ENCODE measurements around the gene SS18L1.
A peak's percentile ranks its signal among the peaks of the same experiment; 100 is the strongest.
"Not testable (repeated sequence)": the region's sequence is repeated elsewhere in the genome, so short reads cannot be mapped to it uniquely, and the experiment has no call there.

The SS18L1 gene, protein sequence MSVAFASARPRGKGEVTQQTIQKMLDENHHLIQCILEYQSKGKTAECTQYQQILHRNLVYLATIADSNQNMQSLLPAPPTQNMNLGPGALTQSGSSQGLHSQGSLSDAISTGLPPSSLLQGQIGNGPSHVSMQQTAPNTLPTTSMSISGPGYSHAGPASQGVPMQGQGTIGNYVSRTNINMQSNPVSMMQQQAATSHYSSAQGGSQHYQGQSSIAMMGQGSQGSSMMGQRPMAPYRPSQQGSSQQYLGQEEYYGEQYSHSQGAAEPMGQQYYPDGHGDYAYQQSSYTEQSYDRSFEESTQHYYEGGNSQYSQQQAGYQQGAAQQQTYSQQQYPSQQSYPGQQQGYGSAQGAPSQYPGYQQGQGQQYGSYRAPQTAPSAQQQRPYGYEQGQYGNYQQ

DNA sequence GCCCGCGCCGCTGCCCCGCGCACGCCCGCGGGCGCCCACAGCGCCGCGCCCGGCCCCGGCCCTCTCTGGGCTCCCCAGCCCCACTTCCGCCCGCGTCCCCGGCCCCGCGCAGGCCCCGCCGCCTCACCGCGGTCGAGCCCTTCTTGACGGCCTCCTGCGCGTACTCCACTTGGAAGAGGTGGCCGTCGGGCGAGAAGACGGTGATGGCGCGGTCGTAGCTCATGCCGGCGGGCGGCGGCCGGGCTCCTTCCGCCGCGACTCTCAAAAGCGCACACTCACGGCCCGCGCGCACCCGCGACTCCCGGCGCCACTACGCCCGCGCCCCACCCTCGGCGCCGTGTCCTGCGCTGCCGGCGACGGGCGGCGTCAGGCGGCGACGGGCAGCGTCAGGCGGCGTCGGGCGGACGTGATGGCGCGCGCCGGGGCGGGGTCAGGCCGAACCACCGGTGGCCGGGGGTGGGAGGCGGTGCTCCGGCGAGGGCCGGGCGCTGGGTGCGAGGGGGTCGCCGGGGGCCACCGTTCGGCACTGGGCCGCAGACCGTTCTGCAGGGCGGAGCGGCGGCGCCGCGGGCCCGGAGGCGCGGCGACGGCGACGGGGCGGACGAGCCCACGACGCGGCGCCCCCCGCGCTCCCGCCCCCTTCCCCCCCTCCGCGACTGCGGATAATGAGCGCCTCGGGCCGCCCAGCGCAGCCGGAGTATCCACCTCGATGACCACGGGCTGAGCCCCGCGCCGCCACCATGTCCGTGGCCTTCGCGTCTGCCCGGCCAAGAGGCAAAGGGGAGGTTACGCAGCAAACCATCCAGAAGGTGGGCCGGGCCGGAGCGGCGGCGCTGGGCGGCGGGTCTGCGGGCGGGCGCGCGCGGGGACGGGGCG, at the start of gene SS18L1, which contains the start of gene PSMA7:
TSS of gene SS18L1 (plus strand) at position 689 of the 876 bp plus-strand sequence. CDS start at position 741, 52 bp downstream.
TSS of gene PSMA7 (minus strand) at position 314 of the 876 bp plus-strand sequence. CDS start at position 223, 91 bp downstream.
- peak; percentile 86 to 87 for DNase-seq

DNA sequence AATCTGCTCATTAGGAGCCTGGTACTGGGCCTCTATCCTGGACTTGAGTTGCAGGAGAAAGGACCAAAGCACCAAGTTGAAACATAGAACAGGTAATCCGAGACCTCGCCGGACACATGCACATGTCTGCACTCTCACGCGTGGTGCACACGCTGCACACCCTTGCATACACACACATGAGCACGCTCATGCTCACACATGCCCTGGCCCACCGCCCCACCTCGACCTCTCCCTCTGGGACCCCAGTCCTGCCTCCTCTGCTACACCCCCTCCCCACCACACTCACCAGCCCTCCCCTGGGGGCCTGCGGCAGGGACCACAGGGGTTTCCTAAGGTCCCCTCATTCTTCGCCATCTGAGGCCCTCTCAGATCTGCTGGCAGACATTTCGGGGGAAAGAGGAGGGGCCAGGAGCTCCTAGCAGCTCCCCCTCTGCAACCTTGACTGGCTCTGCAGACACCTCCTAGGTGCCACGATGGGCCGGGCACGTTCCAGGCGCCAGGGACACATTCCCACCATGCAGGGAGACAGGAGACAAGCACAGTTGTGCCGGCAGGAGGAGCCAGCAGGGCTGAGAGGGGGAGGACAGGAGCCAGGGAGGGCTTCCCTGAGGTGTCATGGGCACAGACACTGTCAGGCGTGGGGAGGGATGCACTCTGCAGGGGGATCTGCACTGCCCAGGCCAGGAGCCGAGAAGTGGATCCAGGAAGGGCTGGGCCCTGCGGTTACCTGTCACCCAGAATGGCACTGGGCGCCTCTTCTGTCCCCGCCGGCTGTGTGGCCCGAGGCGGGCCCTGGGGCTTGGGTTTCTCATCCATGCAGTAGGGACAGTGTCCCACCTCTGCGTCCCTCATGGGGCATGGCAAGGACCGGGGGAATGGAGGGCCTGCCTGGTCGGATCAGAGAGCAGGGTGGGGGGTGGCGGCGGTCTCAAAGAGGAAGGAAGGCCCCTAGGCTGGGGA, 46.9 kb upstream of the SS18L1 start:
- DNase-seq = no peak

DNA sequence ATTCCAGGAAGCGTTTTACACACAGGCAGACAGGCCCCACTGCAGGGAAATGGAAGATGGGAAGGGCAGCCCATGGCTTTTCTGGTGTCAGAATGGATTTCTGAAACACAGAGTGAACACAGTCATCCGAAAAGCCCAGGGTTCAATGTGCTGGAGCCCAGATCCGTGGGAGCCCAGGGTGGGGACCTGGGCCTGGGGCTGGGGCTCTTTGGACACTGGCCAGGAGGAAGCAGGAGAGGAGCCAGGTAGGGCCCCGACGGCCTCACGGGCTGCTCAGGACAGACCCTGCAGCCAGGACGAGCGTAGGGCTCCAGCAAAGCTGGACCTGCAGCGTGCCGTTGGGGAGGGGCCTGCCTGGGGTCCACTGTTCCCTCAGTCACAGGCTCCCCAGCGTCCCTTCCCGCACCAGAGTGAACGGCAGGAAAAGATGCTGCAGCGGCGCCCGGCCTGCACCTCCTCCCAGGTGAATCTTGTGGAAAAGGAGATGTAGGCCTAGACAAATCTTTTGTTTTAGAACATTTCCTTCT, 45.6 kb upstream of the SS18L1 start:
- DNase-seq = no peak

DNA sequence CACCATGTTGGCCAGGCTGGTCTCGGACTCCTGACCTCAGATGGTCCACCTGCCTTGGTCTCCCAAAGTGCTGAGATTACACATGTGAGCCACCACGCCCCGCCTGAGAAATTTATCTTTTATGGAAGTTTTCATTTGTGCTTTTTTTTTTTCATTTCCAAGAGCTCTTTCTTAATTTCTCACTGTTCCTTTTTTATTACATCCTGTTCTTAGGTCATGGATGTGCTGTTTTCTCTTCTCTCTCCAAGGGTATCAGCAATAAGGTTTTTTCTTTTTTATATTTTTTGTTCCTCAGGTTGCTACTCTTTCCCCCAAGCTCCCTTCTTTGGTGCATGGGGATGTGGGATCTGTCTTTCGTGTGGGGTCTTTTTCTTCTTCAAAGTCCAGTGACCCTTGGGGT, 42.5 kb upstream of the SS18L1 start:
- DNase-seq = no peak

- DNase-seq = no peak
These were observed 39.9 kb upstream of the SS18L1 start for GRCh38 chr20:62103508-62104233.

DNA sequence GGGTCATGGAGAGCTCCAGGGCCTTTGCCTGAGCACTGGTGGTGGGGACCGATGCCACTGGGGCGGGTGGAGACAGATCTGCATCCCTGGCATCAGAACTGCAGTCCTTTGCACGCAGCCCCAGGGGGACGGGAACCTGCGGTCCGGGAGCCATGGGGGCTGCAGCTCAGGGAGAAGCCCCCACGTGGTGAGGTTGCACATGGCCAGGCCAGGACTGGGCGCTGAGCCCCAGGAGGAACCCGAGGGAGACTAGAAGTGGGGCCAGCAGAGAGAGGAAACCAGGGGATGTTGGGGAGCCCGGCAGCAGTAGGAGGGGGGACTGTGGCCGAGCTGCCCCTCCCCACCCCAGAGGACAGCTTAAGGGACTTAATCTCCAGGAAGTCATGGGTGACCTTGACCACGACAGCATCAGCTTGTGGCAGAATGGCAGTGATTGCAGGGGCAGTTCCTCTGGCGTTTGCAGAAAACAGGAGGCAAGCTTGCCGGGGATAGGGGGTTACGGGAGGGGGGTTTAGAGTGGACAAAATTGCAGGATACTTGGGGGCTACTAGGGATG, 39.3 kb upstream of the SS18L1 start:
- DNase-seq = no peak

- DNase-seq = no peak
These were observed 38.7 kb upstream of the SS18L1 start for GRCh38 chr20:62104791-62105345.

- no peak for DNase-seq
These were observed 38.0 kb upstream of the SS18L1 start for GRCh38 chr20:62105592-62105991.

- DNase-seq = no peak
These were observed 32.4 kb upstream of the SS18L1 start for GRCh38 chr20:62111148-62111547.

DNA sequence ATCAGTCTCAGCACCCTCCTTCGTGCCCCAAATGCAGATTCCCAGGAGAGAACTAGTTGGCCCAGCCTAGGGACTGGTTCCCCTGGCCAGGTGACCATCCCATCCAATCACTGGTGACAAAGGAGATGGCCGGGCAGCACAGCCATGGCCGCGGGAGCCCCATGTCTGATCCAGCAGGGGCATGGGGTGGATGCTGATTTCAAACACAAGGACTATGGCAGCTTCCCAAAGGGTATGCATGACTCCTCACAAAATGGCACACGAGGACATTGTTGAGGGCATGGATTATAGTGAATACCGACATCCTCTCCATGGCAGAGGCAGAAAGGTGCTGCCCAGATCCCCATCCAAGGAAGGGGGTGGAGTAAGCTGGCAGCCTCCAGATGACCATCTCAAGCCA, 31.2 kb upstream of the SS18L1 start:
- no peak for DNase-seq

- DNase-seq = no peak
These were observed 28.7 kb upstream of the SS18L1 start for GRCh38 chr20:62114894-62115293.

DNA sequence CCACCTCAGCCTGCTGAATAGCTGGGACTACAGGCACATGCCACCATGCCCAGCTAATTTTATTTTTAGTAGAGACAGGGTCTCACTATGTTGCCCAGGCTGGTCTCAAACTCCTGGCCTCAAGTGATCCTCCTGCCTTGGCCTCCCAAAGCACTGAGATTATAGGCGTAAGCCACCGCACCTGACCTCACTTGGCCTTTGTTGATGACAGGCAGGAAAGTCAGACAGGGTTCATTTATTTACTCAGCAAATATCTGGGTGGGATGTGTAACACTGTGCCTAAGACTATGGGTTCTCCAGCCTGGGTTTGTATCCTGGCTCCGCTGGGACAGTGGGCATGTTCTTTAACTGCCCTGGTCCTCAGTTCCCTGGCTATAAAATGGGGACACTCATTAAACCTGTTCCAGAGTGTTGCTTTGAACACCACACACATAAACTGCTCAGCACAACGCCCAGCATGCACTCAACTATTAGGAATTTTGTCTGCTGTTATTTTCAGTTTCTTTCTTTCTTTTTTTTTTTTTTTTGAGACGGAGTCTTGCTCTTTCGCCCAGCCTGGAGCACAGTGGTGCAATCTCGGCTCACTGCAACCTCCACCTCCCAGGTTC, 27.7 kb upstream of the SS18L1 start:
- not testable (repeated sequence) for DNase-seq

GRCh38 chr20:62116558-62117361, 26.8 kb upstream of the SS18L1 start:
- no peak for DNase-seq

DNA sequence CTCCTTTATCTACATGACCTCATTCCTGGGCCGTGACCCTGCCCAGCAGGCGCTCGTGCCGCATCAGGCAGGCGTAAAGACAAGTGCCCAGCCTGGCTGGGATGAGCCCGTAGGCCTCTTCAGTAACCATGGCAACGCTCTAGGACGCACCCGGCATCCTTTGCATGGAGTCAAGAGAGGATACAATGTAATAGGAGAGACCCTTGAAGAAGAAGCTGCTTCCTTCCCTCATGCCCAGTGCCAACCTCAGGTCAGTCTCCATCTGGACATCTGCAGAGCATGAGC, 26.3 kb upstream of the SS18L1 start:
- DNase-seq = no peak

DNA sequence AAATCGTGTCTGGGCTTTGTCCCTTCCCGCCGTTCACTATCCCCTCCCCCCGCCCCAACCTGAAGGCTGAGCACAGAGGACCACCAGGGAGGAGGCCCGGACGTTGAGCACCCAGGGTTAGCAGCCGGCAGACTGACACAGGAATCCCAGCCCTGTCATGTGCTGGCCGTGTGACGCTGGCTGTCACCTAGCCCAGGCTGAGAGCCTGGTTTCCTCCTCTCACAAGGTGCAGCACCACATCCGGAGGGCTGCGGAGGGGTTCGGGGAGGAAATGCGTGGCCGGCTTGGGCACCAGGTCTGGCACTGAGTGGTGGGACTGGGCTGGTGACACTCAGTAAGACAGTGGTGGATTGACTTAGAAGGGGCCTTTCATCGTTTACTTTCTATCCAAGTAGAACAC, 25.9 kb upstream of the SS18L1 start:
- DNase-seq = peak; percentile 81 to 85

GRCh38 chr20:62118113-62119043, 25.2 kb upstream of the SS18L1 start:
- no peak for DNase-seq

DNA sequence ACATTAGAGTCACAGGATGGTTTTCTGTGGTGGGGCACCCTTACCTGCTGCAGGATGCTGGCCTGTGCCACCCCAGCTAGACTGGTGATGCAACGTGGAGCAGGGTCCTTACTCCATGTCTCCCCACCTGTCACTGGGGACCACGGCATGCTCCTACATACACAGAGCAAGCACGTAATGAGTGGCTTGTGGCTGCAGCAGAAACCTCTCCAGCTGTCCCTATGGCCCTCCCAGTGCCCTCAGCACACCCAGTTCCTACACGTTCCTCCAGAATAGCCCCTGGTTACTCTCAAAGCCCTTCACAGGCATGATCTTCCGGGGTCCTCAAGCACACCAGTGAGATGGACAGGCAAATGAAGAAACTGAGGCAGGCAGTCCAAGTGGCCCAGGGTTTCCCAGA, 24.5 kb upstream of the SS18L1 start:
- no peak for DNase-seq

DNA sequence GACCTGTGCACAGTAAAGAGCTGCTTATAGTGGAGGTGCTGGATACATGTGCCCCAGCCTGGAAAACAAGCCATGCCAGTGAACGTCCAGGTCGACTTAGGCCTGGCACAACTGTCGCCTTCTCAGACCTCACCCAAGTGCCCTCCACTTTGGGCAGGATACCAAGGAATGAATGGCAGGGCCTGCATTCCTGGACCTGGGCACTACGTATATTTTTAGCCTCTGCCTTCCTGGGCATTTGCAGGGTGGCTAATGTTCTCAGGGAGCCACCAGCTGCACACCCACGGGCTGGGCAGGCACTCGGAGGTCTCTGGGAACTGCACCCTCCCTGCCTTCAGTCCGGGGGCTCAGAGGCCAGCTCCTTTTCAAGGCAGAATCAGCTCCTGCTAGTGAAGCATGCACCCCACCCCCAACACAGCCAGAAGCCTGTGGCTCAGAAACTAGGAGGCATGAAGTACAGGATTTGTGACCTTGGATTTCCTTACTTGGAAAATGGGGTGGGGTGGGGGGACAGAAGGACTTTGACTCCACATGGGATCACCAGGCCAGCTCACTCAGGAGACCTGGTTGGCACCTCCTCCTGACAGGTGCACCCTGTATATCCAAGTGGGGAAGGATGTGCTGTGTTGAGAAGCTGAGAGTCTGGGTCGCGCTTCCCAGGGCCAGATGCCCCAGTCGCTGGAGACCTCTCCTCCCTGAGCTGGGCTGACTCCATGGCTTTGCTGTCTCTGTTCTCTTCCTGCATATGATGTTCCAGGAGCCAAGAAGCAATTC, 23.8 kb upstream of the SS18L1 start:
- DNase-seq = no peak

Measured in CD4-positive, alpha-beta T cell treated with Interleukin-1 beta for 1 hour (primary cell).